Loucy (cell line): Measurements from ENCODE around the gene GPHN.

Source experiments
- H2AFZ ChIP-seq: fragments of 200-600 bp; sonication (generic); 2 replicates; pipeline ENCODE4 v1.6.0; 2016; ENCODE audit warnings: antibody characterized with exemption, mild to moderate bottlenecking, low read length, moderate library complexity
- H3F3A ChIP-seq: fragments of 200-600 bp; 2 replicates; pipeline ENCODE4 v1.6.0; 2016; ENCODE audit warnings: antibody characterized with exemption, low read depth, mild to moderate bottlenecking
- H3K27me3 ChIP-seq: fragments of 200-600 bp; sonication (generic); 2 replicates; pipeline ENCODE4 v1.6.1; 2014; ENCODE audit warnings: low read length, mild to moderate bottlenecking; ENCODE audit not compliant: insufficient read depth, poor library complexity, severe bottlenecking
- H3K36me3 ChIP-seq: fragments of 200-600 bp; sonication (generic); 2 replicates; pipeline ENCODE4 v1.6.1; 2016; ENCODE audit warnings: low read length; ENCODE audit not compliant: insufficient read depth
- H3K4me1 ChIP-seq: fragments of 200-600 bp; sonication (generic); 2 replicates; pipeline ENCODE4 v1.5.1; 2014; ENCODE audit warnings: low read length, mild to moderate bottlenecking; ENCODE audit not compliant: insufficient read depth, poor library complexity, severe bottlenecking
- H3K4me2 ChIP-seq: fragments of 200-600 bp; sonication (generic); 2 replicates; pipeline ENCODE4 v1.6.0; 2014; ENCODE audit warnings: antibody characterized with exemption, low read length, low read depth, mild to moderate bottlenecking; ENCODE audit not compliant: poor library complexity, severe bottlenecking
- H3K4me3 ChIP-seq: fragments of 200-600 bp; sonication (generic); 2 replicates; pipeline ENCODE4 v1.5.1; 2014; ENCODE audit warnings: low read length, mild to moderate bottlenecking, mixed read lengths; ENCODE audit not compliant: poor library complexity, severe bottlenecking
- H3K79me2 ChIP-seq: fragments of 200-600 bp; sonication (generic); 2 replicates; pipeline ENCODE4 v1.6.1; 2014; ENCODE audit warnings: low read length; ENCODE audit not compliant: insufficient read depth
- H3K9ac ChIP-seq: fragments of 200-600 bp; sonication (generic); 2 replicates; pipeline ENCODE4 v1.6.0; 2014; ENCODE audit warnings: mild to moderate bottlenecking, low read depth, low read length, moderate library complexity; ENCODE audit not compliant: poor library complexity, severe bottlenecking
- H3K9me2 ChIP-seq: fragments of 200-600 bp; sonication (generic); replicated peaks from 2 replicates; pipeline ENCODE4 v1.6.1; 2016; ENCODE audit warnings: low read depth, low read length, mixed read lengths
- H3K9me3 ChIP-seq: fragments of 200-600 bp; sonication (generic); 2 replicates; pipeline ENCODE4 v1.6.1; 2014; ENCODE audit warnings: mild to moderate bottlenecking, antibody characterized with exemption, low read length, low read depth; ENCODE audit not compliant: insufficient read depth
- H4K20me1 ChIP-seq: fragments of 200-600 bp; sonication (generic); 2 replicates; pipeline ENCODE4 v1.6.0; 2014; ENCODE audit warnings: antibody characterized with exemption, low read length, mild to moderate bottlenecking; ENCODE audit not compliant: insufficient read depth, poor library complexity, severe bottlenecking
- CTCF ChIP-seq: fragments of 200-600 bp; sonication (generic); conservative IDR thresholded peaks from 2 replicates; pipeline ENCODE4 v1.5.1; 2014; ENCODE audit warnings: mild to moderate bottlenecking, antibody characterized with exemption, low read length
- EZH2phosphoT487 ChIP-seq: fragments of 200-600 bp; IDR thresholded peaks from 2 replicates; pipeline ENCODE4 v1.6.1; 2018; ENCODE audit warnings: antibody characterized with exemption, mild to moderate bottlenecking, moderate library complexity, borderline replicate concordance

Gene GPHN

DNA sequence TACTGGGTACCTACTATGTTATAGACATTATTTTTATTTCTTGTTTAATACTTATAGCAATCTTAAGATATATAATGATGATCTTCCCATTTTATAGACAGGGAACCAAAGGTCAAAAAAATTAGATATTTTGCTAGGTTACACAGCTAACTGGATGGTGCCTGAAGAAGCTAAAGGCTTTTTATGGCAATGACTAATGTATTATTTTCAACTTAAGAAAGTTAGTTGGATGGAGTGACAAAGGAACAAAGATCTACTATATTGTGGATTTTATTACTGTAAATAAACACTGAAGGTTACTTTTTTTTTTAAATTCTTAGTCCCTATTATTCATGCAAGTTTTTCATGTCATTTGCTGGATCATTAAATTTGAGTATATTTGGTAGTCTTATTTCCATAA, 227.9 kb downstream of the GPHN start:
- TF ChIP-seq CTCF (no peak), EZH2phosphoT487 (no peak)
- Histone ChIP-seq H4K20me1 (no peaks in the 10 kb centered on the region), H3K27me3 (no peaks in the 10 kb centered on the region)

GRCh38 chr14:66739826-66740225, 231.9 kb downstream of the GPHN start:
- Histone ChIP-seq H3K9me2 (no peaks in the 10 kb centered on the region), H3K4me2 (no peak overlapping the region), H3K79me2 (no peaks in the 10 kb centered on the region), H2AFZ (no peak overlapping the region), H3F3A (no peaks in the 10 kb centered on the region), H3K9ac (no peak overlapping the region), H3K4me3 (no peak overlapping the region), H3K4me1 (no peaks in the 10 kb centered on the region), H3K27me3 (no peaks in the 10 kb centered on the region), H3K9me3 (peaks cover 6% of the 10 kb centered on the region; the same call in 1 of the 2 replicates), H4K20me1 (no peaks in the 10 kb centered on the region), H3K36me3 (no peaks in the 10 kb centered on the region; the same call in 1 of the 2 replicates)
- TF ChIP-seq EZH2phosphoT487 (no peak), CTCF (no peak)

More for the DNA sequence above, 227.9 kb downstream of the GPHN start:
- H3K9me3 ChIP-seq = peaks cover 12% of the 10 kb centered on the region; the same call in 1 of the 2 replicates
- H3K9ac ChIP-seq = no peak overlapping the region
- H3K9me2 ChIP-seq = no peaks in the 10 kb centered on the region
- H3F3A ChIP-seq = no peaks in the 10 kb centered on the region
- no peaks in the 10 kb centered on the region for H3K4me1 ChIP-seq
- H3K36me3 ChIP-seq = no peaks in the 10 kb centered on the region; the same call in 1 of the 2 replicates
- H3K79me2 ChIP-seq = no peaks in the 10 kb centered on the region
- H3K4me2 ChIP-seq = no peak overlapping the region
- H3K4me3 ChIP-seq = no peak overlapping the region
- H2AFZ ChIP-seq = no peak overlapping the region

GRCh38 chr14:66745078-66745477, 237.1 kb downstream of the GPHN start:
- Histone ChIP-seq H3K36me3 (no peaks in the 10 kb centered on the region), H4K20me1 (no peaks in the 10 kb centered on the region), H3F3A (no peaks in the 10 kb centered on the region), H3K9me2 (no peaks in the 10 kb centered on the region), H3K27me3 (no peaks in the 10 kb centered on the region), H3K4me2 (no peak overlapping the region), H3K79me2 (no peaks in the 10 kb centered on the region), H2AFZ (no peak overlapping the region), H3K4me3 (no peak overlapping the region), H3K4me1 (no peaks in the 10 kb centered on the region), H3K9me3 (peaks cover under 1% of the 10 kb centered on the region; the same call in 1 of the 2 replicates), H3K9ac (no peak overlapping the region)
- no peak for TF ChIP-seq CTCF
- no peak for TF ChIP-seq EZH2phosphoT487
